NCI-H345 treated with DMSO at 0.1 percent for 48 hours (cell line): ENCODE measurements around the gene TOB2.
"Not testable (repeated sequence)": the region's sequence is repeated elsewhere in the genome, so short reads cannot be mapped to it uniquely, and the experiment has no call there.

Experiments
- DNase-seq: peaks from one replicate; lab custom pipeline; 2025; ENCODE audit not compliant: unreplicated experiment; lab: John Stamatoyannopoulos, UW

Gene TOB2

GRCh38 chr22:41429951-41430332 is 16.7 kb downstream of the TOB2 start:
- DNase-seq, result no peak

GRCh38 chr22:41429232-41429950 is 17.2 kb downstream of the TOB2 start:
- DNase-seq, result no peak

GRCh38 chr22:41425660-41426365 is 20.8 kb downstream of the TOB2 start:
- DNase-seq, result no peak

GRCh38 chr22:41418717-41419116 is 27.9 kb downstream of the TOB2 start:
- no peak for DNase-seq

- no peak for DNase-seq
These were observed 28.8 kb downstream of the TOB2 start for GRCh38 chr22:41417622-41418390.

GRCh38 chr22:41415554-41415953 is 31.0 kb downstream of the TOB2 start:
- no peak for DNase-seq

GRCh38 chr22:41411021-41411851 is 35.4 kb downstream of the TOB2 start:
- no peak for DNase-seq

- DNase-seq, result no peak
These were observed 36.3 kb downstream of the TOB2 start for GRCh38 chr22:41410311-41410751.

- DNase-seq, result no peak
These were observed 37.9 kb downstream of the TOB2 start for GRCh38 chr22:41408665-41409064.

GRCh38 chr22:41407433-41407832 is 39.2 kb downstream of the TOB2 start:
- DNase-seq, result no peak

GRCh38 chr22:41406410-41406809 is 40.2 kb downstream of the TOB2 start:
- no peak for DNase-seq

GRCh38 chr22:41405588-41405987 is 41.0 kb downstream of the TOB2 start:
- DNase-seq, result no peak

- peak; percentile 64 for DNase-seq
These were observed 42.9 kb downstream of the TOB2 start for GRCh38 chr22:41403532-41404318.

- not testable (repeated sequence) for DNase-seq
These were observed 43.8 kb downstream of the TOB2 start for GRCh38 chr22:41402851-41403250.

GRCh38 chr22:41401781-41402648 is 44.6 kb downstream of the TOB2 start:
- DNase-seq, result no peak

- DNase-seq, result no peak
These were observed 47.7 kb downstream of the TOB2 start for GRCh38 chr22:41398921-41399320.

GRCh38 chr22:41397143-41397811 is 49.3 kb downstream of the TOB2 start:
- no peak for DNase-seq

- DNase-seq, result no peak
These were observed 50.9 kb downstream of the TOB2 start for GRCh38 chr22:41395531-41396240.
